ENCODE measurements around the gene CLIP4. TPM values are rescaled to one million over a fixed set of nuclear protein-coding genes. Genes with fewer than 3 reads are reported as not detected.

The CLIP4 gene
- polyA plus RNA-seq, 1 of the 3 experiments (the other 2 are of a cell fraction), result 12.7 TPM

- TF ChIP-seq GATA2 (CRISPR knock-in tag; IDR thresholded peaks at IDR 0.05) (no peak), CHD2 (IDR thresholded peaks at IDR 0.05; ENCODE audit: low read length, partially characterized antibody) (no peak), USF1 (IDR thresholded peaks at IDR 0.05; ENCODE audit: borderline replicate concordance, low read depth) (no peak), EZH2phosphoT487 (IDR thresholded peaks at IDR 0.05; ENCODE audit: borderline replicate concordance, low read depth) (no peak), MEF2A (IDR thresholded peaks at IDR 0.05; ENCODE audit: borderline replicate concordance, low read depth) (no peak), RCOR1 (IDR thresholded peaks at IDR 0.05; ENCODE audit: low read length) (no peak), NFIC (IDR thresholded peaks at IDR 0.05; ENCODE audit: borderline replicate concordance) (no peak), TAF1 (IDR thresholded peaks at IDR 0.05; ENCODE audit: borderline replicate concordance, low read depth, low read length) (no peak), FOXJ3 (CRISPR knock-in tag; IDR thresholded peaks at IDR 0.05) (no peak)
- TF ChIP-seq, protein P1, sequence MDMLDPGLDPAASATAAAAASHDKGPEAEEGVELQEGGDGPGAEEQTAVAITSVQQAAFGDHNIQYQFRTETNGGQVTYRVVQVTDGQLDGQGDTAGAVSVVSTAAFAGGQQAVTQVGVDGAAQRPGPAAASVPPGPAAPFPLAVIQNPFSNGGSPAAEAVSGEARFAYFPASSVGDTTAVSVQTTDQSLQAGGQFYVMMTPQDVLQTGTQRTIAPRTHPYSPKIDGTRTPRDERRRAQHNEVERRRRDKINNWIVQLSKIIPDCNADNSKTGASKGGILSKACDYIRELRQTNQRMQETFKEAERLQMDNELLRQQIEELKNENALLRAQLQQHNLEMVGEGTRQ (IDR thresholded peaks at IDR 0.05; ENCODE audit: borderline replicate concordance, low read depth, low read length), result no peak
These were observed 104.2 kb downstream of the CLIP4 start (continued) for GRCh38 chr2:29219374-29219773.

- H3K27ac ChIP-seq (ENCODE audit: low read depth in 2 of 2, low read length in 1 of 2), result no peak overlapping the region
- TF ChIP-seq, protein P1 (IDR thresholded peaks at IDR 0.05; ENCODE audit: borderline replicate concordance, low read depth, low read length), result no peak
- H3K79me2 ChIP-seq (ENCODE audit: insufficient read depth), result no peaks in the 10 kb centered on the region
- H3K36me3 ChIP-seq (replicated peaks in 1 of 2; ENCODE audit: control insufficient read depth in 1 of 2, insufficient read depth in 2 of 2, low read length in 1 of 2), result no peaks in the 10 kb centered on the region
- H3K27me3 ChIP-seq (ENCODE audit: insufficient read depth), result peaks cover 9% of the 10 kb centered on the region; the same call in 1 of the 2 replicates
- no peak overlapping the region for H3K4me3 ChIP-seq (ENCODE audit: low read depth in 2 of 2, low read length in 1 of 2)
- no peak for DNase-seq
- ChIA-PET CTCF (interaction anchor here (1.3 kb wide), 2 partner anchors 88 to 325 kb away, joined by 3 to 4 read pairs; no protein-coding TSS in a partner anchor), POLR2A (no interaction called here)
- H3K9me3 ChIP-seq, result no peaks in the 10 kb centered on the region
- no peak overlapping the region for H3K4me2 ChIP-seq
- no peaks in the 10 kb centered on the region for H3K9me2 ChIP-seq
- peaks cover 14 to 27% of the 10 kb centered on the region in 2 experiments for H3K4me1 ChIP-seq (ENCODE audit: control insufficient read depth in 1 of 2, insufficient read depth in 2 of 2, low read depth in 1 of 2, low read length in 1 of 2)
- 62% methylated on average over 12 of the region's 12 CpGs for WGBS (ENCODE audit: low lambda C conversion rate)
- no peak overlapping the region for H2AFZ ChIP-seq (ENCODE audit: low read depth)
- H3K9ac ChIP-seq, result no peak overlapping the region
- no peaks in the 10 kb centered on the region for H4K20me1 ChIP-seq (ENCODE audit: insufficient read depth)
- H3F3A ChIP-seq (replicated peaks; ENCODE audit: insufficient read depth), result no peaks in the 10 kb centered on the region
These were observed 105.5 kb downstream of the CLIP4 start for GRCh38 chr2:29220506-29221270.

All from SK-N-SH (cell line).